Osteocyte (in vitro differentiated cells): ENCODE measurements around the gene VGLL3. TPM values are rescaled to one million over a fixed set of nuclear protein-coding genes. Genes with fewer than 3 reads are reported as not detected.
A peak's percentile ranks its signal among the peaks of the same experiment; 100 is the strongest.

ENCODE experiments used
- DNase-seq: peaks from one replicate; pipeline ENCODE4 v3.0.0; 2021; ENCODE audit warnings: mixed read lengths; ENCODE audit not compliant: unreplicated experiment; ENCODE audit errors: extremely low spot score
- H3K27ac Mint-ChIP-seq: one replicate; pipeline ENCODE4 v1.8.0; 2021; ENCODE audit warnings: mild to moderate bottlenecking, mixed read lengths; ENCODE audit not compliant: unreplicated experiment
- H3K27me3 Mint-ChIP-seq: one replicate; pipeline ENCODE4 v1.8.0; 2021; ENCODE audit warnings: mixed read lengths; ENCODE audit not compliant: unreplicated experiment
- H3K36me3 Mint-ChIP-seq: one replicate; pipeline ENCODE4 v1.8.0; 2021; ENCODE audit warnings: mixed read lengths; ENCODE audit not compliant: unreplicated experiment
- H3K4me1 Mint-ChIP-seq: one replicate; pipeline ENCODE4 v1.8.0; 2021; ENCODE audit warnings: mixed read lengths; ENCODE audit not compliant: unreplicated experiment
- H3K4me3 Mint-ChIP-seq: one replicate; pipeline ENCODE4 v1.8.0; 2021; ENCODE audit warnings: mild to moderate bottlenecking, moderate library complexity, mixed read lengths; ENCODE audit not compliant: unreplicated experiment
- H3K9me3 Mint-ChIP-seq: one replicate; pipeline ENCODE4 v1.8.0; 2021; ENCODE audit warnings: mixed read lengths; ENCODE audit not compliant: unreplicated experiment
- total RNA-seq: library from RNA; stranded (reverse); gene quantifications from 2 replicates; pipeline ENCODE4 v1.2.1, GENCODE V29; 2021
- TF ChIP-seq, protein P1 (sequence below): fragments of 200-600 bp; sonication (generic); IDR thresholded peaks from 2 replicates; pipeline ENCODE4 v1.5.0; 2021; ENCODE audit warnings: antibody characterized with exemption, mild to moderate bottlenecking, moderate library complexity

Gene VGLL3
- total RNA-seq, 1 donor from 2014 or later = 587 TPM

- no peaks in the 10 kb centered on the region for H3K27me3 Mint-ChIP-seq
- H3K4me3 Mint-ChIP-seq = peak overlapping the region; percentile 56
- peaks cover 97% of the 10 kb centered on the region for H3K4me1 Mint-ChIP-seq
- no peak for DNase-seq
- peak overlapping the region; percentile 91 for H3K27ac Mint-ChIP-seq
- H3K9me3 Mint-ChIP-seq = no peaks in the 10 kb centered on the region
- TF ChIP-seq, protein P1, sequence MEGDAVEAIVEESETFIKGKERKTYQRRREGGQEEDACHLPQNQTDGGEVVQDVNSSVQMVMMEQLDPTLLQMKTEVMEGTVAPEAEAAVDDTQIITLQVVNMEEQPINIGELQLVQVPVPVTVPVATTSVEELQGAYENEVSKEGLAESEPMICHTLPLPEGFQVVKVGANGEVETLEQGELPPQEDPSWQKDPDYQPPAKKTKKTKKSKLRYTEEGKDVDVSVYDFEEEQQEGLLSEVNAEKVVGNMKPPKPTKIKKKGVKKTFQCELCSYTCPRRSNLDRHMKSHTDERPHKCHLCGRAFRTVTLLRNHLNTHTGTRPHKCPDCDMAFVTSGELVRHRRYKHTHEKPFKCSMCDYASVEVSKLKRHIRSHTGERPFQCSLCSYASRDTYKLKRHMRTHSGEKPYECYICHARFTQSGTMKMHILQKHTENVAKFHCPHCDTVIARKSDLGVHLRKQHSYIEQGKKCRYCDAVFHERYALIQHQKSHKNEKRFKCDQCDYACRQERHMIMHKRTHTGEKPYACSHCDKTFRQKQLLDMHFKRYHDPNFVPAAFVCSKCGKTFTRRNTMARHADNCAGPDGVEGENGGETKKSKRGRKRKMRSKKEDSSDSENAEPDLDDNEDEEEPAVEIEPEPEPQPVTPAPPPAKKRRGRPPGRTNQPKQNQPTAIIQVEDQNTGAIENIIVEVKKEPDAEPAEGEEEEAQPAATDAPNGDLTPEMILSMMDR = no peak
- H3K36me3 Mint-ChIP-seq = peaks cover 67% of the 10 kb centered on the region
Measured at GRCh38 chr3:86954226-86954625, 36.7 kb downstream of the VGLL3 start.

- Mint-ChIP-seq H3K27ac (peak overlapping the region; percentile 82), H3K4me3 (peak overlapping the region; percentile 33), H3K9me3 (no peaks in the 10 kb centered on the region), H3K27me3 (no peaks in the 10 kb centered on the region), H3K4me1 (peaks cover 97% of the 10 kb centered on the region), H3K36me3 (peaks cover 58% of the 10 kb centered on the region)
- no peak for DNase-seq
- TF ChIP-seq, protein P1 = no peak
Measured at GRCh38 chr3:86951322-86951721, 39.6 kb downstream of the VGLL3 start.

DNA sequence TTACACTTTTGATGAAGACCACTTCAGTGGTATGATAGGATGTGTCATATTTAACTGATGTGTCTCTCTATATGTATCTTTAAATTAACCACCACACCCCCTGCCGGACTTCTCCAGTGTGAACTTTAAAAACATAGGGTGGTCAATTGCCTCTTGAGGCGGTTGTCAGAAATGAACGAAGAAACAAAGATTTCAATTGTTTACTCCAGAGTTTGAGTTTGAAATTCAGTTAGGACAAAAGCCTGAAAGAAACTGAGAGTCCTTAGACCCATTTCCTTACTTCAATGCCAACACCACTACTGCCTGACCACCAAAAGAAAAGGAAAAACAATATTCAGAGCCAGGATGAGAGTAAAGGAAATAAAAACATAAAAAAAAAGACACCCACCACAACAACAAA lies 40.2 kb downstream of the VGLL3 start:
- Mint-ChIP-seq H3K27ac (peak overlapping the region; percentile 82), H3K9me3 (no peaks in the 10 kb centered on the region), H3K27me3 (no peaks in the 10 kb centered on the region), H3K4me3 (peak overlapping the region; percentile 50), H3K36me3 (peaks cover 62% of the 10 kb centered on the region), H3K4me1 (peaks cover 97% of the 10 kb centered on the region)
- no peak for DNase-seq
- TF ChIP-seq, protein P1 = peak; percentile 9

- Mint-ChIP-seq H3K9me3 (no peaks in the 10 kb centered on the region), H3K4me1 (peaks cover 97% of the 10 kb centered on the region), H3K4me3 (no peak overlapping the region), H3K27ac (peak overlapping the region; percentile 82), H3K36me3 (peaks cover 69% of the 10 kb centered on the region), H3K27me3 (no peaks in the 10 kb centered on the region)
- TF ChIP-seq, protein P1 = no peak
- no peak for DNase-seq
Measured at GRCh38 chr3:86949850-86950249, 41.1 kb downstream of the VGLL3 start.

- H3K4me3 Mint-ChIP-seq = peak overlapping the region; percentile 39
- H3K36me3 Mint-ChIP-seq = peaks cover 70% of the 10 kb centered on the region
- peaks cover 94% of the 10 kb centered on the region for H3K4me1 Mint-ChIP-seq
- TF ChIP-seq, protein P1 = no peak
- no peak for DNase-seq
- no peaks in the 10 kb centered on the region for H3K9me3 Mint-ChIP-seq
- no peaks in the 10 kb centered on the region for H3K27me3 Mint-ChIP-seq
- H3K27ac Mint-ChIP-seq = peak overlapping the region; percentile 82
Measured at GRCh38 chr3:86948822-86949221, 42.1 kb downstream of the VGLL3 start.
